ENCODE results near the gene SNCB. TPM values are rescaled to one million over a fixed set of nuclear protein-coding genes. Genes with fewer than 3 reads are reported as not detected.

The SNCB gene
- total and polyA plus RNA-seq, 2 of the 4 experiments (the other 2 are of a cell fraction) = 0.41 TPM; not detected in 1

DNA sequence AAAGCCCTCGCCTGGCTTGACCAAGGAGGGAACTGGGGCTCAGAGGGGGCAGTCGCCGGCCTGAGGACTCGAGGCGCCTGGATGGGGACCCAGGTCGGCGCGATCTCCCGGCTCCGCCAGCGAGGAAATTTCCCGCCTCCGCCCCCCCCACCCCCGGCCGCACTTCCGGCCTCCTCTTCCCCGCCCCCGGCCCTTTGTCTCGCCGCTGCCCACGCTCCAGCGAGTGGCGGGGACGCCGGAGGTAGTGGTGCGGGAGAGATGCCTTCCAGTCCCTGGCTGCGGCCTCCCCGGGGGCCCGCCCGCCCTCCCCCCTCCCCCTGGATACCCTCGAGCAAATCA, 19.9 kb downstream of the SNCB start:
- H2BK120ac ChIP-seq (ENCODE audit: low read depth, low read length) = no peak overlapping the region
- peaks cover 21% of the 10 kb centered on the region for H4K20me1 ChIP-seq (ENCODE audit: insufficient read depth, low read length)
- dilution Hi-C loops (cut with HindIII; ENCODE audit: low sequenced_read_pairs, unreplicated experiment) = no loop called here
- peaks cover 4 to 34% of the 10 kb centered on the region in 2 experiments; a peak in 3 of 4 replicates for H3K79me1 ChIP-seq (ENCODE audit: low read depth in 1 of 2, low read length in 2 of 2)
- H3K4me1 ChIP-seq (ENCODE audit: control insufficient read depth, insufficient read depth, low read length) = peaks cover 17% of the 10 kb centered on the region
- no peak overlapping the region for H4K5ac ChIP-seq (ENCODE audit: low read depth, low read length)
- peak overlapping the region; percentile 45 for H3K9ac ChIP-seq (ENCODE audit: low read depth, low read length)
- ATAC-seq (ENCODE audit: low read depth) = no peak
- H2BK20ac ChIP-seq (ENCODE audit: low read depth, low read length) = no peak overlapping the region
- H2AK5ac ChIP-seq (ENCODE audit: low read depth, low read length) = no peak overlapping the region
- CTCF ChIA-PET = interaction anchor here (0.6 kb wide), 1 partner anchor 1083 kb away, joined by 3 read pairs; no protein-coding TSS in a partner anchor
- in situ Hi-C loops (cut with MboI; ENCODE audit: low sequenced_read_pairs) = no loop called here
- DNase-seq = no peak
- peak overlapping the region; percentile 65 for H3K56ac ChIP-seq (ENCODE audit: extremely low read depth, insufficient read depth, low read length)
- no TSS peak for BruUV-seq (replicated peaks)
- intact Hi-C loops (cut with micrococcal nuclease) = no loop called here
- WGBS, 2 experiments (ENCODE audit: extremely low coverage in 2 of 2, insufficient read length in 1 of 2) = no CpG with 5 or more reads among the region's 31 CpGs
- no peak overlapping the region for H3K23ac ChIP-seq (ENCODE audit: low read depth, low read length)
- peak overlapping the region; percentile 98 for H2AFZ ChIP-seq (replicated peaks; ENCODE audit: low read length, poor library complexity)
- no peaks in the 10 kb centered on the region for H3K9me3 ChIP-seq (ENCODE audit: control insufficient read depth, insufficient read depth, low read length)
- peak overlapping the region; percentile 58 for H3K27ac ChIP-seq (ENCODE audit: insufficient read depth, low read length)
- H3K4me3 ChIP-seq (ENCODE audit: insufficient read depth, low read depth, low read length) = peak overlapping the region; percentile 74
- H3K36me3 ChIP-seq (ENCODE audit: control insufficient read depth, insufficient read depth, low read length) = no peaks in the 10 kb centered on the region
- H3K18ac ChIP-seq (ENCODE audit: low read depth, low read length) = no peak overlapping the region
- peak overlapping the region; percentile 85 for H2AK9ac ChIP-seq (replicated peaks; ENCODE audit: low read depth, low read length, poor library complexity)
- POLR2A ChIA-PET (ENCODE audit: unreplicated experiment) = no interaction called here
- H3K4ac ChIP-seq (ENCODE audit: low read depth, low read length) = peak overlapping the region; percentile 52
- no peak overlapping the region for H3K14ac ChIP-seq (replicated peaks; ENCODE audit: low read depth, low read length)
- no peak for TF ChIP-seq RAD21 (IDR thresholded peaks at IDR 0.05; ENCODE audit: low read length)
- TF ChIP-seq, protein P1, sequence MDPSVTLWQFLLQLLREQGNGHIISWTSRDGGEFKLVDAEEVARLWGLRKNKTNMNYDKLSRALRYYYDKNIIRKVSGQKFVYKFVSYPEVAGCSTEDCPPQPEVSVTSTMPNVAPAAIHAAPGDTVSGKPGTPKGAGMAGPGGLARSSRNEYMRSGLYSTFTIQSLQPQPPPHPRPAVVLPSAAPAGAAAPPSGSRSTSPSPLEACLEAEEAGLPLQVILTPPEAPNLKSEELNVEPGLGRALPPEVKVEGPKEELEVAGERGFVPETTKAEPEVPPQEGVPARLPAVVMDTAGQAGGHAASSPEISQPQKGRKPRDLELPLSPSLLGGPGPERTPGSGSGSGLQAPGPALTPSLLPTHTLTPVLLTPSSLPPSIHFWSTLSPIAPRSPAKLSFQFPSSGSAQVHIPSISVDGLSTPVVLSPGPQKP (IDR thresholded peaks at IDR 0.05; ENCODE audit: borderline replicate concordance, low read depth, low read length) = no peak
- TF ChIP-seq POLR2A (IDR thresholded peaks at IDR 0.05; ENCODE audit: low read depth, low read length) = no peak
- TF ChIP-seq NFE2L2 (IDR thresholded peaks at IDR 0.05; ENCODE audit: low read depth, low read length) = no peak
- no peak for TF ChIP-seq RFX5 (IDR thresholded peaks at IDR 0.05; ENCODE audit: low read depth, low read length)
- no peak for TF ChIP-seq CEBPB (IDR thresholded peaks at IDR 0.05; ENCODE audit: low read depth, low read length)
- TF ChIP-seq SMC3 (IDR thresholded peaks at IDR 0.05; ENCODE audit: low read depth, low read length) = no peak
- no peak for TF ChIP-seq CHD1 (IDR thresholded peaks at IDR 0.05; ENCODE audit: low read depth, low read length)
- TF ChIP-seq MAFK (IDR thresholded peaks at IDR 0.05; ENCODE audit: low read depth, low read length) = no peak
- no peak for TF ChIP-seq MXI1 (IDR thresholded peaks at IDR 0.05; ENCODE audit: borderline replicate concordance, low read depth, low read length)
- TF ChIP-seq, protein P2, sequence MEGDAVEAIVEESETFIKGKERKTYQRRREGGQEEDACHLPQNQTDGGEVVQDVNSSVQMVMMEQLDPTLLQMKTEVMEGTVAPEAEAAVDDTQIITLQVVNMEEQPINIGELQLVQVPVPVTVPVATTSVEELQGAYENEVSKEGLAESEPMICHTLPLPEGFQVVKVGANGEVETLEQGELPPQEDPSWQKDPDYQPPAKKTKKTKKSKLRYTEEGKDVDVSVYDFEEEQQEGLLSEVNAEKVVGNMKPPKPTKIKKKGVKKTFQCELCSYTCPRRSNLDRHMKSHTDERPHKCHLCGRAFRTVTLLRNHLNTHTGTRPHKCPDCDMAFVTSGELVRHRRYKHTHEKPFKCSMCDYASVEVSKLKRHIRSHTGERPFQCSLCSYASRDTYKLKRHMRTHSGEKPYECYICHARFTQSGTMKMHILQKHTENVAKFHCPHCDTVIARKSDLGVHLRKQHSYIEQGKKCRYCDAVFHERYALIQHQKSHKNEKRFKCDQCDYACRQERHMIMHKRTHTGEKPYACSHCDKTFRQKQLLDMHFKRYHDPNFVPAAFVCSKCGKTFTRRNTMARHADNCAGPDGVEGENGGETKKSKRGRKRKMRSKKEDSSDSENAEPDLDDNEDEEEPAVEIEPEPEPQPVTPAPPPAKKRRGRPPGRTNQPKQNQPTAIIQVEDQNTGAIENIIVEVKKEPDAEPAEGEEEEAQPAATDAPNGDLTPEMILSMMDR (conservative IDR thresholded peaks at IDR 0.05; ENCODE audit: low read depth, low read length) = no peak
- no peak for TF ChIP-seq RCOR1 (IDR thresholded peaks at IDR 0.05; ENCODE audit: insufficient replicate concordance, low read length)
- TF ChIP-seq MAZ (IDR thresholded peaks at IDR 0.05; ENCODE audit: borderline replicate concordance, low read depth, low read length) = no peak
- no peak for TF ChIP-seq BHLHE40 (IDR thresholded peaks at IDR 0.05; ENCODE audit: low read depth, low read length)
- TF ChIP-seq FOS (IDR thresholded peaks at IDR 0.05; ENCODE audit: low read depth, low read length) = no peak
- H3K4me2 ChIP-seq (ENCODE audit: low read depth, low read length) = peak overlapping the region; percentile 68
- H2BK5ac ChIP-seq (ENCODE audit: low read depth, low read length, poor library complexity, severe bottlenecking) = no peak overlapping the region
- no peak overlapping the region for H2BK15ac ChIP-seq (ENCODE audit: low read depth, low read length)
- H3K27me3 ChIP-seq (ENCODE audit: control insufficient read depth, insufficient read depth, low read length) = no peaks in the 10 kb centered on the region
- peak overlapping the region; percentile 61; the same call in 1 of the 2 replicates for H4K91ac ChIP-seq (ENCODE audit: insufficient read depth, low read depth, low read length)
- H4K8ac ChIP-seq (ENCODE audit: low read depth in 2 of 2, low read length in 2 of 2) = peak overlapping the region in 1 of 2 experiments; percentile 39; a peak in 1 of 4 replicates
- H3K9me1 ChIP-seq (ENCODE audit: insufficient read depth, low read length) = peaks cover 36% of the 10 kb centered on the region

Measured in IMR-90 (cell line).